ENCODE results near the gene DPM2. TPM values are rescaled to one million over a fixed set of nuclear protein-coding genes. Genes with fewer than 3 reads are reported as not detected.

The DPM2 gene
- total and polyA plus RNA-seq, 2 experiments from 2014 or later = 36.6 to 92.4 TPM

GRCh38 chr9:127974769-127975261, 37.2 kb upstream of the DPM2 start (continued):
- TF ChIP-seq CTCF (conservative IDR thresholded peaks at IDR 0.05; ENCODE audit: low read depth in 2 of 2) = no peak
- TF ChIP-seq, protein P1, sequence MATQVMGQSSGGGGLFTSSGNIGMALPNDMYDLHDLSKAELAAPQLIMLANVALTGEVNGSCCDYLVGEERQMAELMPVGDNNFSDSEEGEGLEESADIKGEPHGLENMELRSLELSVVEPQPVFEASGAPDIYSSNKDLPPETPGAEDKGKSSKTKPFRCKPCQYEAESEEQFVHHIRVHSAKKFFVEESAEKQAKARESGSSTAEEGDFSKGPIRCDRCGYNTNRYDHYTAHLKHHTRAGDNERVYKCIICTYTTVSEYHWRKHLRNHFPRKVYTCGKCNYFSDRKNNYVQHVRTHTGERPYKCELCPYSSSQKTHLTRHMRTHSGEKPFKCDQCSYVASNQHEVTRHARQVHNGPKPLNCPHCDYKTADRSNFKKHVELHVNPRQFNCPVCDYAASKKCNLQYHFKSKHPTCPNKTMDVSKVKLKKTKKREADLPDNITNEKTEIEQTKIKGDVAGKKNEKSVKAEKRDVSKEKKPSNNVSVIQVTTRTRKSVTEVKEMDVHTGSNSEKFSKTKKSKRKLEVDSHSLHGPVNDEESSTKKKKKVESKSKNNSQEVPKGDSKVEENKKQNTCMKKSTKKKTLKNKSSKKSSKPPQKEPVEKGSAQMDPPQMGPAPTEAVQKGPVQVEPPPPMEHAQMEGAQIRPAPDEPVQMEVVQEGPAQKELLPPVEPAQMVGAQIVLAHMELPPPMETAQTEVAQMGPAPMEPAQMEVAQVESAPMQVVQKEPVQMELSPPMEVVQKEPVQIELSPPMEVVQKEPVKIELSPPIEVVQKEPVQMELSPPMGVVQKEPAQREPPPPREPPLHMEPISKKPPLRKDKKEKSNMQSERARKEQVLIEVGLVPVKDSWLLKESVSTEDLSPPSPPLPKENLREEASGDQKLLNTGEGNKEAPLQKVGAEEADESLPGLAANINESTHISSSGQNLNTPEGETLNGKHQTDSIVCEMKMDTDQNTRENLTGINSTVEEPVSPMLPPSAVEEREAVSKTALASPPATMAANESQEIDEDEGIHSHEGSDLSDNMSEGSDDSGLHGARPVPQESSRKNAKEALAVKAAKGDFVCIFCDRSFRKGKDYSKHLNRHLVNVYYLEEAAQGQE (IDR thresholded peaks at IDR 0.05; ENCODE audit: unreplicated experiment) = no peak
- TF ChIP-seq NANOG (IDR thresholded peaks at IDR 0.05; ENCODE audit: borderline replicate concordance) = no peak

DNA sequence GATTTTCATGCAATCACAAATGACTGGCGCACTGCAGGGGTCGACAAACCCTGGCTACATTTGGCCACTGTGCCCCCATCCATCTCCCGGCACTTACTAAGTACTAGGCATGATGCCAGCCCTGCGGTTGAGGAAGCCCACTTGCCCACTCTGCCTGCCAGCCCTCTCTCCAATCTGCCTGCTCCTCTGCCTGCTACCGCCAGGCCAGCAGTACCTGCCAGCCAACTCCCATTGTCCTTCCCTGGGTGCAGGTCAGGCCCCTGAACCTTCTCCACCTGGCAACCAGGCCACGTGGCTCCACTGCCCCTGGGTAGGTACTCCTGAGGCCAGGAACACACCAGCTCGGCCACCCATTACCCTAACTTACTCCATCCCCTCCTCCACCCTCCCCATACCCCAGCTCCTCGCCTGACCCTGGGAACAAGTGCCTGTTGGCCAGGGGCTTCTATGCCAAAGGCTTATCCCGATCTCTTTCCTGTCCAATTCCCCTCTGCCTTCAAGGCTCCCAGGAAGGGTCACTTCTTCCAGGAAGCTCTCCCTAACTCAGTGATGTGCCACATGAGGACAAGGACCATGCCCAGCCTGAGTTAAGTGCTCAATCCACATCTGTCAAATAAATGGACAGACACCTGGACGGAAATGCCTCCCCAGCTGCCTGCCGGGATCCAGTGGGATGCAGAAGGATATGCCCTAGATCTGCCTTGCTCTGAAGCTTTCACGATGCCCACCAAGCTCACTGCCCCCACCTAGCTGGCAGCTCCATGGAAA, 36.5 kb upstream of the DPM2 start:
- peaks cover 86% of the 10 kb centered on the region for H3K4me1 Mint-ChIP-seq
- peaks cover 4% of the 10 kb centered on the region for H3F3A ChIP-seq (replicated peaks; ENCODE audit: low read depth)
- H3K79me2 ChIP-seq (replicated peaks; ENCODE audit: insufficient read depth) = peaks cover 99% of the 10 kb centered on the region
- H3K4me2 ChIP-seq = no peak overlapping the region
- no peaks in the 10 kb centered on the region for H3K36me3 ChIP-seq (ENCODE audit: insufficient read depth)
- H3K36me3 Mint-ChIP-seq (ENCODE audit: low read depth) = peaks cover 7% of the 10 kb centered on the region
- H3K27ac Mint-ChIP-seq = peak overlapping the region; percentile 83
- ATAC-seq (no peak), DNase-seq (ENCODE audit: low spot score) (no peak)
- H3K4me3 ChIP-seq = no peak overlapping the region
- no peak overlapping the region; the same call in 2 of the 3 replicates for H3K4me3 Mint-ChIP-seq
- 0 out of 2 replicates have a peak overlapping the region, but pooled peaks have one; percentile 59 for H3K27ac ChIP-seq (ENCODE audit: low read depth)
- peaks cover 30% of the 10 kb centered on the region for H3K27me3 Mint-ChIP-seq (ENCODE audit: insufficient read depth, low read depth, poor library complexity)
- H4K20me1 ChIP-seq (replicated peaks; ENCODE audit: insufficient read depth) = peaks cover 39% of the 10 kb centered on the region
- no peaks in the 10 kb centered on the region for H3K27me3 ChIP-seq (ENCODE audit: insufficient read depth)
- TF ChIP-seq ETS1 (IDR thresholded peaks at IDR 0.05) = no peak
- no peak for TF ChIP-seq ZNF331 (CRISPR knock-in tag; IDR thresholded peaks at IDR 0.05; ENCODE audit: low read depth)
- 0 out of 4 replicates have a peak, but pooled peaks of 1 of the 2 experiments have one; percentile 4 for TF ChIP-seq CTCF (conservative IDR thresholded peaks at IDR 0.05; ENCODE audit: low read depth in 2 of 2)
- no peak for TF ChIP-seq STAT1 (IDR thresholded peaks at IDR 0.05; ENCODE audit: unreplicated experiment)
- no peak for TF ChIP-seq CREB1 (CRISPR knock-in tag; IDR thresholded peaks at IDR 0.05; ENCODE audit: low read depth)
- no peak for TF ChIP-seq POLR2AphosphoS5 (IDR thresholded peaks at IDR 0.05; ENCODE audit: low read depth)
- peaks cover 55% of the 10 kb centered on the region for H3K4me1 ChIP-seq (ENCODE audit: insufficient read depth)
- H3K9me3 Mint-ChIP-seq = no peaks in the 10 kb centered on the region
- H3K9me2 ChIP-seq (ENCODE audit: insufficient read depth) = no peaks in the 10 kb centered on the region
- no peak overlapping the region for H2AFZ ChIP-seq
